ENCODE measurements around the gene MAP3K3.

Gene MAP3K3

GRCh38 chr17:63653050-63653449 lies 30.8 kb downstream of the MAP3K3 start:
- no peak for DNase-seq

DNA sequence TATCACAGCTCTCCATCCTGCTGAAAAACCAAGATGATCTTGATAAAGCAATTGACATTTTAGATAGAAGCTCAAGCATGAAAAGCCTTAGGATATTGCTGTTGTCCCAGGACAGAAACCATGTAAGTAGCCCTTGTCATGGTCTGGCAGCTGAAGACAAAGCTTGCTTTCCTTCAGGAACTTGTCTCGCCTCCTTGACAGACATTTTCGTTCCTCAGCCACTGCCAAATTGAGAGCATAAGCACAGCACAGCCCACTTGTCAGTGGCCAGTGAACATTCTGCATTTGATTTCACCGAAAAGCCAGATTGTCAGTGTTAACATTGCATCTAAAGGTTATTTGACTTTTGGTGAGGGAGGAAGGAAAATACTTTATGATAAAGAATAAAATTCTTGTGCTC lies 35.6 kb downstream of the MAP3K3 start:
- no peak for DNase-seq

- no peak for DNase-seq
Measured at GRCh38 chr17:63658366-63658765, 36.1 kb downstream of the MAP3K3 start.

- DNase-seq, result no peak
Measured at GRCh38 chr17:63659850-63660249, 37.6 kb downstream of the MAP3K3 start.

- peak; percentile 6 for DNase-seq
Measured at GRCh38 chr17:63665527-63666214, 43.5 kb downstream of the MAP3K3 start.

DNA sequence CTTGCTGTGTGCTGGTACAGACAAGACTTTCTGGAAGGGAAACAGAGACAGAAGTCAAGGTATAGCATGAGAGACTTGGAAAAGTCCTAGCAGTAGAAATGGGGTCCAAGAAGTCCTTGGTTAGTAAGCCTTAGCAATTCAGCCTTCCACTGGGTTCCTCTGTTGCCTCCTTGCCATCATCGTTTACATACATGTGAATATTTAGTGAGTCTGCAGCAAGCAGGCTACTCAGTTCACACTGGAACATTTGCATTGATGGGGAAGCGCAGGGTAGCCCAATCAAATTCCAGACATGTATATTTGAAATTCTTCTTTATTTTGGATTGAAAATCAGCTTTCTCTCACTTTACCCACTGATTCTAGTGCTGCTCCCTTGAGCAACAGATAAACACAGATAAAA lies 50.6 kb downstream of the MAP3K3 start:
- no peak for DNase-seq

DNA sequence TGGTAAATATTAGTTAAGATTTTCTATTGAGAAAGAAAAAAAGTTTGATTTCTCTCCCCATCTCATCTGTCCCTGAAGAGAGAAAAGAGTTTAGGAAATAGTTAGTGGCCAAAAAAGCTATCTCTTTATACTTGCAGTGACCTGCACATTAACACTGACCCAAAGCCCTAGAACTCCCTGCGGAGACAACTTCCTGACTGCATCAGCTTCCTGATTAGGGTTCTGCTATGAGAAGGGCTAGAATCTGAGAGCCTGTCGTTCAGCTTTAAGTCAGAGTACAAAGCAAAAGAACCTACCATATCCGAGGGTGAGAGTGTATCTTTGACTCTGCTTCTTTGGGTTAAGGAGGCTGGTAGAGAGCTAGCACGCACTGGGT lies 53.0 kb downstream of the MAP3K3 start:
- no peak for DNase-seq

GRCh38 chr17:63675607-63676546 lies 53.7 kb downstream of the MAP3K3 start:
- no peak for DNase-seq

GRCh38 chr17:63676584-63676983 lies 54.4 kb downstream of the MAP3K3 start:
- DNase-seq, result no peak

- DNase-seq, result no peak
Measured at GRCh38 chr17:63679214-63679613, 57.0 kb downstream of the MAP3K3 start.

DNA sequence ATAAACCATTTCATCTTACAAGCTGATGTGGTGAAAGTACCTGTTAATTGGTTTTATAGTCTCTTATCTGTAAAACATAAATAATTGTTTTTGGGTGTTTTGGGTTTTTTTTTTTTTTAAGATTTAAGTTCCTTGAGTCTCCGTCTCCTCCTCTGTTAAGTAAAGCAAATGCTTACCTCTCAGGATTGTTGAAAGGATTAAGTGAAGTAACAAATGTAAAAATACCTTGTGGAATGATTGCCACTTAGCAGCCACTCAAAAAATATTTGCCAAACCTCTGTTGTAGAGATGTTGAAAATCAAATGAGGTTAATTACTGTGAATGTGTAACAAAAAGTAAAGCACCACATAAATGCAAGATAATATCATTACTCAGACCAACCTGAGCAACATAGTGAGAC lies 58.5 kb downstream of the MAP3K3 start:
- DNase-seq, result no peak

- DNase-seq, result no peak
Measured at GRCh38 chr17:63681530-63681929, 59.3 kb downstream of the MAP3K3 start.

- DNase-seq, result no peak
Measured at GRCh38 chr17:63682441-63682840, 60.2 kb downstream of the MAP3K3 start.

GRCh38 chr17:63682981-63683380 lies 60.8 kb downstream of the MAP3K3 start:
- DNase-seq, result no peak

GRCh38 chr17:63685041-63685440 lies 62.8 kb downstream of the MAP3K3 start:
- no peak for DNase-seq

DNA sequence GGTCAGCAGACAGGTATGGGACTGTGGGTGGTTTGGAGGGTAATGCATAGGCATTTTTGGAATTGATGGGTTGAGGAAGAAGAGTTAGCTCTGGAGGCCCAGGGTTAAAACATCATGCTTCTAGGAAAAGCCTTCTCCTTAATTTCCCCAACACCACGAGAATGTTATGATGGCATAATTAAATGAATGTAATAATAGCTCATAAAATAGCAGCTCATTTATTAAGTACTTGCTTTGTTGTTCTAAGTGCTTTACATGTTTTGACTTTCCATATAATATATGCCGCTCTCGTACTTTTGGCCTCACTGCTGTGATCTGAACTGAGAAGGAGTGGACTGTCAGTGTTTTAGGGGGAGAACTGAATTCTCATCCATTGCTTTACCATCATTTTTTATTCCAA lies 63.4 kb downstream of the MAP3K3 start:
- no peak for DNase-seq

GRCh38 chr17:63686138-63686685 lies 64.0 kb downstream of the MAP3K3 start:
- no peak for DNase-seq

- no peak for DNase-seq
Measured at GRCh38 chr17:63688396-63689020, 66.3 kb downstream of the MAP3K3 start.

DNA sequence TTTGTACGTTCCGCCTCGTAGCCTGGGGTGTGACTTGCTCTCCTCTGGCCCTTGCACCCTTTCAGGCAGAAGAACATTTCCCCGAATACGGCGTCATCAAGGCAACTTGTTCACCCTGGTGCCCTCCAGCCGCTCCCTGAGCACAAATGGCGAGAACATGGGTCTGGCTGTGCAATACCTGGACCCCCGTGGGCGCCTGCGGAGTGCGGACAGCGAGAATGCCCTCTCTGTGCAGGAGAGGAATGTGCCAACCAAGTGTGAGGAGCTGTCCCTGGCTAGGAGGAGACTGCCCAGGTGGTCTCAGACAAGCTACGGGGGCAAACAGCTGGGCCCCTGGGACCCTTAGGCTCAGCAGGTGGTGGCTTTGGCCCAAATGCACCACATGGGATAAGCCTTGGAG lies 67.3 kb downstream of the MAP3K3 start:
- no peak for DNase-seq

- DNase-seq, result no peak
Measured at GRCh38 chr17:63692195-63692816, 70.1 kb downstream of the MAP3K3 start.

DNA sequence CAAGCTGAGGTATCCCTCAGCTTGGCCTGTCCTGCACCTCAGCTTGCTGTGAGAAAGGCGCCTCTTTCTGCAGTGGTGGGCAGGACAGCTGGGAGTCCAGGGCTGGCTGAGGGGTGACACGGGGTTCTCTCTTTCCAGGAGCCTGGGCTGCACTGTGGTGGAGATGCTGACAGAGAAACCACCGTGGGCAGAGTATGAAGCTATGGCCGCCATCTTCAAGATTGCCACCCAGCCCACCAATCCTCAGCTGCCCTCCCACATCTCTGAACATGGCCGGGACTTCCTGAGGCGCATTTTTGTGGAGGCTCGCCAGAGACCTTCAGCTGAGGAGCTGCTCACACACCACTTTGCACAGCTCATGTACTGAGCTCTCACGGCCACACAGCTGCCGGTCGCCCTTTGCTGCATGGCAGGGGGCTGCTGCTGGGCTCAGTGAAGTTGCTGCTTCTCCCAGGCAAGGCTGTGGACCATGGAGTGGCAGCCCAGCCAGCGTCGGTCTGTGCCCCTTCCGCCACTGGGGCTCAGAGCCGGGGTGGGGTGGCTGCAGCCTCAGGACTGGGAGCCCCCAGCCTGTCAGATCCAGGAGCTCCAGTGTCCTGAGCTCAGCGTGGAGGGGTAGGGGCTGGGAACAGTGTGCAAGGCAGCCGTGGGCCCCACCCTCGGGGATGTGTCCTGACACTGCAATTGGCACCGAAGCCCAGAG lies 71.3 kb downstream of the MAP3K3 start:
- no peak for DNase-seq

DNA sequence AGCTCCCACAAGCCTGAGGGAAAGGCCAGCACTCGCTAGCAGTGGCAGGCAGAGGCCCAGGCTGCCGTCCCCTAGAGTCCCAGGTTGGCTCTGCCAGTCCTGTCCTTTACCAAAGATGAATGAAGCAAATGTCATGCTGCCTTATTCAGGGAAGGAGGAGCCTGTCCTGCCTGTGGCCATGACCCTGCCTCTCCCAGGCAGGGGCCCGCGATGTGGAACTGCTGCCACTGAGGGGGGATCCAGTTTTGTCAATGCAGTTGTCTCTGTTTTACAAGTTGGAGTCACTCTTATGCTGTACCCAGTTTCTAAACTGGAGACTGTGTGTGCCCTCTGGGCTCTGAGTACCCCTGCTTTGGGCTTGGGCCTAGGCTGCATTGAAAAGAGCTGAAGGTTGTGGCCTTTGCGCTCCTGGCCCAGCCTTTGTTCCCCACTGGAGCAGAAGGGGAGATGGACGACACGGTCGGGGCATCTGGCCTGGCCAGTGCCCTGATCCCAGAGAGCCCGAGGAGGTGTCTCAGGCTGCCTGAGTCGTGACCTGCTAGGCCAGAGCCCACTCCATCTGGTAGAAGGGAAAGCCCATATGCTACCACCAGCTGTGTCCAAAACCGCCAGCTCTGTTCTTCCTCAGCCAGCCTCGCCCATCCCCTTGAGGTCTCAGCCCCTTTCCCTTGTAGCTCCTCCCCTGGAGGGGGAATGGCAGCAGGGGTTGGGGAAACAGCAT lies 72.2 kb downstream of the MAP3K3 start:
- peak; percentile 52 for DNase-seq
